Endothelial cell of umbilical vein (primary cell): ENCODE measurements around the gene CLTC.

Source experiments
- CTCF ChIP-seq, 2 donors: IDR thresholded peaks; 1 replicate in 1 of 2; 2 replicates in 1 of 2; pipeline ENCODE4 v1.5.1; 2011; ENCODE audit warnings: low read length in 2 of 2, mild to moderate bottlenecking in 2 of 2, moderate library complexity in 2 of 2, control low read depth in 1 of 2, inconsistent platforms in 1 of 2, low read depth in 1 of 2; ENCODE audit not compliant: insufficient read depth in 1 of 2; ENCODE audit errors: extremely low read depth in 1 of 2
- EZH2 ChIP-seq: IDR thresholded peaks from 2 replicates; pipeline ENCODE4 v1.6.1; 2012; ENCODE audit warnings: borderline replicate concordance, low read depth, mild to moderate bottlenecking, moderate library complexity, low read length, inconsistent platforms; ENCODE audit not compliant: severe bottlenecking
- FOS ChIP-seq: IDR thresholded peaks from 2 replicates; pipeline ENCODE4 v1.6.1; 2011; ENCODE audit warnings: mild to moderate bottlenecking, low read length, moderate library complexity, borderline replicate concordance; ENCODE audit not compliant: insufficient read depth
- MAX ChIP-seq: IDR thresholded peaks from 2 replicates; pipeline ENCODE4 v1.6.1; 2011; ENCODE audit not compliant: insufficient read depth, insufficient read length
- POLR2AphosphoS5 ChIP-seq: IDR thresholded peaks from 2 replicates; pipeline ENCODE4 v1.6.1; 2012; ENCODE audit warnings: low read depth, mild to moderate bottlenecking, control low read depth, low read length, moderate library complexity; ENCODE audit not compliant: insufficient read depth

- no peak for TF ChIP-seq CTCF (IDR thresholded peaks at IDR 0.05; ENCODE audit: extremely low read depth in 1 of 2, insufficient read depth in 1 of 2, low read depth in 1 of 2, low read length in 2 of 2)
- TF ChIP-seq POLR2AphosphoS5 = peak; percentile 81
- TF ChIP-seq FOS = no peak
- peak; percentile 88 for TF ChIP-seq MAX
- no peak for TF ChIP-seq EZH2
Observed at GRCh38 chr17:59707149-59707970, 87.7 kb downstream of the CLTC start, which contains the start of the genes PTRH2 and VMP1.
